Spleen (tissue), 11 donors: ENCODE data around the gene GADD45G. TPM values are rescaled to one million over a fixed set of nuclear protein-coding genes. Genes with fewer than 3 reads are reported as not detected.
A peak's percentile ranks its signal among the peaks of the same experiment; 100 is the strongest.

ENCODE experiments used
- DNase-seq: peaks from one replicate; pipeline ENCODE4 v3.0.0-alpha.2; 2020
- H3K27ac ChIP-seq, 8 donors: fragments of 200-600 bp; sonication (generic) in 7 of 8; 1 replicate in 4 of 8; 2 replicates in 4 of 8; pipeline versions ENCODE4 v1.5.0 to v1.8.0; 2016 to 2021; ENCODE audit warnings: inconsistent platforms in 4 of 8, mild to moderate bottlenecking in 4 of 8, moderate library complexity in 1 of 8
- H3K27me3 ChIP-seq, 7 donors: fragments of 200-600 bp; sonication (generic) in 6 of 7; replicated peaks in 1 of 7; 1 replicate in 4 of 7; 2 replicates in 3 of 7; pipeline versions ENCODE4 v1.5.0 to v1.8.0; 2016 to 2021; ENCODE audit warnings: inconsistent platforms in 3 of 7, mild to moderate bottlenecking in 1 of 7
- H3K36me3 ChIP-seq, 6 donors: fragments of 200-600 bp; sonication (generic) in 5 of 6; 1 replicate in 4 of 6; 2 replicates in 2 of 6; pipeline versions ENCODE4 v1.5.0 to v1.8.0; 2016 to 2021; ENCODE audit warnings: inconsistent platforms in 2 of 6
- H3K4me1 ChIP-seq, 6 donors: fragments of 200-600 bp; sonication (generic) in 5 of 6; 1 replicate in 3 of 6; 2 replicates in 3 of 6; pipeline versions ENCODE4 v1.5.0 to v1.8.0; 2016 to 2021; ENCODE audit warnings: inconsistent platforms in 3 of 6
- H3K4me3 ChIP-seq, 8 donors: fragments of 200-600 bp; sonication (generic) in 7 of 8; 1 replicate in 4 of 8; 2 replicates in 4 of 8; pipeline versions ENCODE4 v1.5.0 to v1.8.0; 2016 to 2021; ENCODE audit warnings: inconsistent platforms in 4 of 8, mild to moderate bottlenecking in 4 of 8, moderate library complexity in 2 of 8
- H3K9me3 ChIP-seq, 8 donors: fragments of 200-600 bp; sonication (generic) in 7 of 8; 1 replicate in 4 of 8; 2 replicates in 4 of 8; pipeline versions ENCODE4 v1.5.0 to v1.8.0; 2016 to 2021; ENCODE audit warnings: inconsistent platforms in 4 of 8
- POLR2A ChIP-seq, 3 donors: fragments of 450-650 bp; IDR thresholded peaks; one replicate each; pipeline ENCODE4 v1.5.1; 2017; ENCODE audit warnings: antibody characterized with exemption in 3 of 3, mild to moderate bottlenecking in 1 of 3
- POLR2AphosphoS5 ChIP-seq, 3 donors: sonication (generic); formaldehyde crosslinking; IDR thresholded peaks; one replicate each; pipeline ENCODE4 v1.5.1; 2017; ENCODE audit warnings: antibody characterized with exemption in 3 of 3
- WGBS, 5 donors: extraction: QIAGEN DNeasy Blood & Tissue Kit in 3 of 5; methylation state at CpG; one replicate each; pipeline versions ENCODE4 v1.1.5 to v1.1.7; 2013 to 2018; 5-methylcytosine and 5-hydroxymethylcytosine counted together
- intact Hi-C: fragments of 100-400 bp; cut with DNase I; formaldehyde crosslinking; loops from one replicate; pipeline ENCODE4 v1.15.0; 2023; ENCODE audit warnings: low total_unique reads
- polyA plus RNA-seq, 3 donors: library from polyadenylated mRNA; stranded (reverse); fragments of 200-250 nt; gene quantifications; one replicate each; pipeline ENCODE4 v1.2.1, GENCODE V29; 2013
- total RNA-seq, 7 donors: library from RNA; depleted of rRNA in 3 of 7; stranded (reverse); fragments of >200 nt in 3 of 7; fragmentation: NEBNext Ultra II Directional in 4 of 7; extraction: Animal tissue kit (Norgen Biotek cat#: 25700) in 4 of 7; gene quantifications; one replicate each; pipeline versions ENCODE4 v1.1.0 to v1.2.1, GENCODE V29; 2016 to 2021
- TF ChIP-seq, protein P1 (sequence below), 11 experiments: fragments of 200-600 bp in 7 of 11; fragments of 450-650 bp in 4 of 11; sonication (generic) in 4 of 11; IDR thresholded peaks in 8 of 11; conservative IDR thresholded peaks in 3 of 11; 1 replicate in 7 of 11; 2 replicates in 4 of 11; pipeline versions ENCODE4 v1.4.0 to v1.8.0; 2016 to 2021; ENCODE audit warnings: antibody characterized with exemption in 11 of 11, inconsistent platforms in 4 of 11, mild to moderate bottlenecking in 1 of 11
- donor health status: healthy with polysubstance abuse.
- donor health status: DM: no; HTN: no; CAD: no; lungs with moderate emphysema.
- donor health status: DM: no; HTN: no; CAD: no.
- donor health status: Bipolar disorder and iron deficiency.
- donor health status: healthy.
- donor health status: DM: no; HTN: no; CAD: no.
- donor health status: DM: yes; HTN: yes; CAD: no.

The GADD45G gene
- total and polyA plus RNA-seq, 10 donors = 2.0 to 17.6 (median 4.2) TPM

DNA sequence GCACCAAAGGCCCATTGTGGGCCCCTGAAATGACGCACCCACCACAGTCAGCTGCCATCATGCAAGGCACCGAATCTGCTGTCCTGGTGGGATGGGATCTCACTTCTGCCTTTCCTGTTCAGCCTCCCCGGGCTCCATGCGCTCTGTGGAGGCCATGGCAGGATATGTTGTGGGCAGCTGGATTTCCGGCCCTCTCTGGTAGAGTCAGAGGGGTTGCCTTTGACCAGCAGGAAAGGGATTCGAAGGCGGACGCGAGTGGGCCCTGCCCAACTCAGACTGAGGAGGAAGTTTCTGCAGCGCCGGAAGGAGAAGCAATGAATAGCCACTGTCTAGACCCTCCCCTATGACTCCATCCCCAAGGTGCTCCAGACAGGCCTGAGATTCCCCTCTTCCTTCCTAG, 35.5 kb downstream of the GADD45G start:
- Histone ChIP-seq H3K4me3 (no peak overlapping the region), H3K9me3 (peaks cover 0 to 6% (median 0%) of the 10 kb centered on the region in 8 donors), H3K36me3 (no peaks in the 10 kb centered on the region), H3K4me1 (peaks cover 0 to 19% (median 8%) of the 10 kb centered on the region in 6 donors), H3K27me3 (no peaks in the 10 kb centered on the region), H3K27ac (peak overlapping the region in 5 of 8 donors; percentile 29 to 58 (median 49))
- intact Hi-C loops = no loop called here
- TF ChIP-seq POLR2A (IDR thresholded peaks at IDR 0.05) = no peak
- peak in 1 of 3 donors; percentile 45 for TF ChIP-seq POLR2AphosphoS5 (IDR thresholded peaks at IDR 0.05)
- TF ChIP-seq, protein P1, sequence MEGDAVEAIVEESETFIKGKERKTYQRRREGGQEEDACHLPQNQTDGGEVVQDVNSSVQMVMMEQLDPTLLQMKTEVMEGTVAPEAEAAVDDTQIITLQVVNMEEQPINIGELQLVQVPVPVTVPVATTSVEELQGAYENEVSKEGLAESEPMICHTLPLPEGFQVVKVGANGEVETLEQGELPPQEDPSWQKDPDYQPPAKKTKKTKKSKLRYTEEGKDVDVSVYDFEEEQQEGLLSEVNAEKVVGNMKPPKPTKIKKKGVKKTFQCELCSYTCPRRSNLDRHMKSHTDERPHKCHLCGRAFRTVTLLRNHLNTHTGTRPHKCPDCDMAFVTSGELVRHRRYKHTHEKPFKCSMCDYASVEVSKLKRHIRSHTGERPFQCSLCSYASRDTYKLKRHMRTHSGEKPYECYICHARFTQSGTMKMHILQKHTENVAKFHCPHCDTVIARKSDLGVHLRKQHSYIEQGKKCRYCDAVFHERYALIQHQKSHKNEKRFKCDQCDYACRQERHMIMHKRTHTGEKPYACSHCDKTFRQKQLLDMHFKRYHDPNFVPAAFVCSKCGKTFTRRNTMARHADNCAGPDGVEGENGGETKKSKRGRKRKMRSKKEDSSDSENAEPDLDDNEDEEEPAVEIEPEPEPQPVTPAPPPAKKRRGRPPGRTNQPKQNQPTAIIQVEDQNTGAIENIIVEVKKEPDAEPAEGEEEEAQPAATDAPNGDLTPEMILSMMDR (IDR thresholded peaks at IDR 0.05 in 8 of 11, conservative IDR thresholded peaks at IDR 0.05 in 3 of 11) = no peak
- WGBS, 5 donors = 35 to 69% (median 59%) methylated on average over 8 to 11 of the region's 11 CpGs
- peak; percentile 80 for DNase-seq

- no peak overlapping the region for H3K4me3 ChIP-seq
- peak; percentile 41 for DNase-seq
- 76 to 89% (median 83%) methylated on average over 6 to 8 of the region's 8 CpGs for WGBS, 5 donors
- H3K27ac ChIP-seq = peak overlapping the region in 5 of 8 donors; percentile 29 to 58 (median 49)
- intact Hi-C loops = no loop called here
- peaks cover 0 to 6% (median 0%) of the 10 kb centered on the region in 8 donors for H3K9me3 ChIP-seq
- H3K27me3 ChIP-seq = no peaks in the 10 kb centered on the region
- no peaks in the 10 kb centered on the region for H3K36me3 ChIP-seq
- no peak for TF ChIP-seq POLR2A (IDR thresholded peaks at IDR 0.05)
- TF ChIP-seq POLR2AphosphoS5 (IDR thresholded peaks at IDR 0.05) = no peak
- TF ChIP-seq, protein P1 (IDR thresholded peaks at IDR 0.05 in 8 of 11, conservative IDR thresholded peaks at IDR 0.05 in 3 of 11) = no peak
- peaks cover 0 to 19% (median 8%) of the 10 kb centered on the region in 6 donors for H3K4me1 ChIP-seq
These were observed 36.0 kb downstream of the GADD45G start for GRCh38 chr9:89640801-89641200.

DNA sequence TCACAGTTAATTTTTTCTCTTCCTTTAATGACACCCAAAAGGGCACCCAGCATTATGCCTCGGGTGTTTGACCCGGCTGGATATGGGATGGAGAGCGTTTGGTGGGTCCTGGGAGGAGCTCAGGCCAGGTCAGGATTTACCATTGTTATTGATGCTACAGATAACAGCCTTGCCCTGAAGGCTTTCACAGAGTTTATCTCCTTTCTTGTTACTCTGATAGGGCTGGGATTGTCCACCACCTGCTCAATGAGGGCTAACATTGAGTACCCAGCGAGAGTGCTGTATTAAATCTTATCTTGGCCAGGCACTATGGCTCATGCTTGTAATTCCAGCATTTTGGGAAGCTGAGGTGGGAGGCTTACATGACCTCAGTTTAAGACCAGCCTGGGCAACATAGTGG, 37.2 kb downstream of the GADD45G start:
- H3K27me3 ChIP-seq = no peaks in the 10 kb centered on the region
- H3K36me3 ChIP-seq = no peaks in the 10 kb centered on the region
- 85 to 94% (median 92%) methylated on average over 4 of the region's 4 CpGs for WGBS, 5 donors
- H3K27ac ChIP-seq = no peak overlapping the region
- H3K4me1 ChIP-seq = peaks cover 0 to 19% (median 8%) of the 10 kb centered on the region in 6 donors
- H3K9me3 ChIP-seq = peaks cover 0 to 6% (median 0%) of the 10 kb centered on the region in 8 donors
- no peak for DNase-seq
- H3K4me3 ChIP-seq = no peak overlapping the region
- intact Hi-C loops = no loop called here
- TF ChIP-seq POLR2AphosphoS5 (IDR thresholded peaks at IDR 0.05) = no peak
- TF ChIP-seq, protein P1 (IDR thresholded peaks at IDR 0.05 in 8 of 11, conservative IDR thresholded peaks at IDR 0.05 in 3 of 11) = no peak
- TF ChIP-seq POLR2A (IDR thresholded peaks at IDR 0.05) = no peak

DNA sequence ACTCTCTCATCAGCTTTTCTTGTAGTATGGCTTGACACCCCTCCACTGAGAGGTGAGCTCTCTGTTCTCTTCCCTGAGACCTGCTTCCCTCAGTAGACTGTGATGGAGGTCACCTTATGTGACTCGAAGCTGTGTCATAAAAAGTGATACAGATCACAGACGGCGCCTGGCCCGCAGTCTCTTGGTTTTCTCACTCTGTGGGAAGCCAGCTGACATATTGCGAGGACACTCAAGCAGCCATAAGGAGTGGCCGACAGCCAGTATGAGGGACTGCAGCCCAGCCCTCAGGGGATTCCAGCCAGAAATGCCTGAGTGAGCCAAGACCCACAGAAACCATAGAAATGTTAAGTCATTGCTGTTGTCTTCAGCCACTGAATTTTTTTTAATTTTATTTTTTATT, 38.0 kb downstream of the GADD45G start:
- DNase-seq = peak; percentile 30
- Histone ChIP-seq H3K27me3 (no peaks in the 10 kb centered on the region), H3K36me3 (no peaks in the 10 kb centered on the region), H3K4me1 (peaks cover 0 to 19% (median 8%) of the 10 kb centered on the region in 6 donors), H3K9me3 (peaks cover 0 to 6% (median 0%) of the 10 kb centered on the region in 8 donors), H3K4me3 (no peak overlapping the region), H3K27ac (no peak overlapping the region)
- WGBS, 5 donors = 92 to 97% (median 93%) methylated on average over 6 of the region's 6 CpGs
- intact Hi-C loops = no loop called here
- TF ChIP-seq, protein P1 (IDR thresholded peaks at IDR 0.05 in 8 of 11, conservative IDR thresholded peaks at IDR 0.05 in 3 of 11) = no peak
- TF ChIP-seq POLR2AphosphoS5 (IDR thresholded peaks at IDR 0.05) (no peak), POLR2A (IDR thresholded peaks at IDR 0.05) (no peak)
